ENCODE results near the gene SRSF12. TPM values are rescaled to one million over a fixed set of nuclear protein-coding genes. Genes with fewer than 3 reads are reported as not detected.
A peak's percentile ranks its signal among the peaks of the same experiment; 100 is the strongest.

The SRSF12 gene
- total RNA-seq, 2 donors from 2014 or later: not detected

DNA sequence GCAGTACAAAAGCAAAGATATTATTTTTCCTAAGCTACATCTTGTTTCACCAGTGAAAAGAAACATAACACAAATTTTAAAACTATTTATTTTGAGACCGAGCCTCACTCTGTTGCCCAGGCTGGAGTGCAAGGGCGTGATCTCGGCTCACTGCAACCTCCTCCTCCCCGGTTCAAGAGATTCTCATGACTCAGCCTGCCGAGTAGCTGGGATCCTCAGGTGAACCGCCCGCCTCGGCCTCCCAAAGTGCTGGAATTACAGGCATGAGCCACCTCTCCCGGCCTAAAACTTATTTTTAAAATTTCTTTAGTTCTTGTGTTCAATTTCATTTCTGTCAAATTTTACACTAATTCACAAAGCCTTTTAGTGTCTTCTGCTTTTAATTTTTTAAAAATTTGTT lies 5.9 kb downstream of the SRSF12 start:
- Mint-ChIP-seq H3K27ac (no peak overlapping the region), H3K27me3 (peaks cover 2% of the 10 kb centered on the region), H3K4me1 (peaks cover 5% of the 10 kb centered on the region), H3K36me3 (ENCODE audit: low read depth) (peaks cover 2% of the 10 kb centered on the region), H3K4me3 (no peak overlapping the region)
- no peak for DNase-seq
- H3K9me3 ChIP-seq (ENCODE audit: control insufficient read depth, low read length, poor library complexity, severe bottlenecking): no peaks in the 10 kb centered on the region
- ATAC-seq: no peak

DNA sequence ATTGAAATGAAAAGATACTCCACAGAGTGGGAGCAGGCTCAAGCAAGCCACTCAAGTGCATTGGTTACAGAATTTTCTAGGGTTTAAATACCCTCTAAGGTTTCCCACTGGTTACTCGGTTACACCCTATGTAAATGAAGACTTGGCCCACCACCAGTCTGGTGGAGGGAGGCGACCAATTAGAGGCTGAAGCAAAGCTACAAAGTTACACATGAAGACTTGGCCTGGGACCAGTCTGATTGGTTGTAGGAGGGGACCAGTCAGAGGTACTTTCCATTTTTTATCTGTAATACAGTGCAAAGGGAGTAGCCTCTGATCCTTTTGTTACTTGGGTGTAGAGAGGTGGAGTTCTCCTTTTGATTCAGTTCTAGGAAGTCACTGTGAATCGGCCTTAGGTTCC lies 7.6 kb downstream of the SRSF12 start:
- ATAC-seq: no peak
- H3K9me3 ChIP-seq (ENCODE audit: control insufficient read depth, low read length, poor library complexity, severe bottlenecking): no peaks in the 10 kb centered on the region
- Mint-ChIP-seq H3K4me3 (no peak overlapping the region), H3K27ac (no peak overlapping the region), H3K4me1 (peaks cover 3% of the 10 kb centered on the region), H3K27me3 (no peaks in the 10 kb centered on the region), H3K36me3 (ENCODE audit: low read depth) (peaks cover 2% of the 10 kb centered on the region)
- DNase-seq: no peak

DNA sequence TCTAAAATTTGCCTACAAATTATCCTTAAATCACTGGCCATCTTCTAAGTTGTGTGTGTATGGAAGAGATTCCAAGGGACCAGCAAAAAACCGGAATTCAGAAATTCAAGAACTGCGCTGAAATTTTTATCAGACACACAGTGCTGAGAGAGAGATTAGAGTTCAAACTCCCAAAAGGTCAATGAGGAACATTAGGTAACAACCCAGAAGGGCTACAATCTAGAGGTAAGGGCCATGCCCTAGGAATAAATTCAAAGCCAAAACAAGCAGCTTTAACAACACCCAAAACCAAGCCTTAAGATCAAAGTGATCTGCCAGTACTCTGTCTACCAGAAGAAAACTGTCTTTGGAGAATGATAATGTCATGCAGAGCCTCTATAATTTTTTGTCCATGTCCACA lies 17.8 kb downstream of the SRSF12 start:
- Mint-ChIP-seq H3K4me3 (no peak overlapping the region), H3K36me3 (ENCODE audit: low read depth) (no peaks in the 10 kb centered on the region), H3K27ac (no peak overlapping the region), H3K27me3 (no peaks in the 10 kb centered on the region), H3K4me1 (peaks cover 6% of the 10 kb centered on the region)
- H3K9me3 ChIP-seq (ENCODE audit: control insufficient read depth, low read length, poor library complexity, severe bottlenecking): no peaks in the 10 kb centered on the region
- DNase-seq (no peak), ATAC-seq (no peak)

DNA sequence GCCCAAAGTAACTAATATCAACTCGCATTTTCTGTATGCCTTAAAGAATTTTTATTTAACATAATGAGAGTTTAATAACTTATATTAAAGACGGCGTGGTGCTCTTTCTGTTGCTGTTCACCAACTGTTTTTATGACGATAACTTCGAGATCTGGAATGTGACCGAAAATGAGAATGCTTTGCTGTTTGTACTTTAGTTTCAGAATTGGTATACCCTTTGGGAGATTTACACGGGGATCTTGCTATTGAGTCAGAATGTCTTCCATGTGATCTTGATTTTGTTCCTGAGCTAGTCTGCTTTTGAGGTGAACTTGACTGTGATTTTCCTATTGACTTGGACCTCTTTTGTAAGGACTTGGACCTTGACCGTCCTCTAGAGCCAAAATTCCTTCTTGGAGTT lies 19.4 kb downstream of the SRSF12 start:
- DNase-seq (no peak), ATAC-seq (no peak)
- no peak overlapping the region for H3K27ac Mint-ChIP-seq
- H3K27me3 Mint-ChIP-seq: no peaks in the 10 kb centered on the region
- peaks cover 6% of the 10 kb centered on the region for H3K4me1 Mint-ChIP-seq
- no peaks in the 10 kb centered on the region for H3K9me3 ChIP-seq (ENCODE audit: control insufficient read depth, low read length, poor library complexity, severe bottlenecking)
- H3K4me3 Mint-ChIP-seq: no peak overlapping the region
- H3K36me3 Mint-ChIP-seq (ENCODE audit: low read depth): no peaks in the 10 kb centered on the region

DNA sequence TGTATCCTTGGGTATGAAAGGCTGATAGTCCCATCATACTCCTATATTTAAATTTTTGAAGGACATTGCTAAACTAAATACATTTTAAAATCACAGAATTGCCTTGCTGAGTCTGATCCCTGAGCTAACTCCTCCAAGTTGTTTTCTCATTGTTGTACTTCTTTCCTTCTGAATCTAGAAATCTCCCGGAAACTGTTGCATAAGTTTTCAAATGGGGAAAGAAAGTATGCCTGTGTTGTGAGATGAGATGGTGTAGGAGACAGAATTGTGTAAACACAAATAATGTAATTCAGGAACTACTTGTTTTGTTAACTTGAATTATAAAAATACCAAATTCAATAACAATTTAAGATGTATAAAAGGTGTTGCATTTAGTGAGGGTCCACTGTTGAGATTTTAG lies 30.0 kb downstream of the SRSF12 start:
- ATAC-seq: no peak
- no peak for DNase-seq
- peaks cover 52% of the 10 kb centered on the region for H3K4me1 Mint-ChIP-seq
- H3K4me3 Mint-ChIP-seq: peak overlapping the region; percentile 12
- H3K27me3 Mint-ChIP-seq: no peaks in the 10 kb centered on the region
- H3K27ac Mint-ChIP-seq: peak overlapping the region; percentile 97
- H3K9me3 ChIP-seq (ENCODE audit: control insufficient read depth, low read length, poor library complexity, severe bottlenecking): no peaks in the 10 kb centered on the region
- H3K36me3 Mint-ChIP-seq (ENCODE audit: low read depth): peaks cover 15% of the 10 kb centered on the region

DNA sequence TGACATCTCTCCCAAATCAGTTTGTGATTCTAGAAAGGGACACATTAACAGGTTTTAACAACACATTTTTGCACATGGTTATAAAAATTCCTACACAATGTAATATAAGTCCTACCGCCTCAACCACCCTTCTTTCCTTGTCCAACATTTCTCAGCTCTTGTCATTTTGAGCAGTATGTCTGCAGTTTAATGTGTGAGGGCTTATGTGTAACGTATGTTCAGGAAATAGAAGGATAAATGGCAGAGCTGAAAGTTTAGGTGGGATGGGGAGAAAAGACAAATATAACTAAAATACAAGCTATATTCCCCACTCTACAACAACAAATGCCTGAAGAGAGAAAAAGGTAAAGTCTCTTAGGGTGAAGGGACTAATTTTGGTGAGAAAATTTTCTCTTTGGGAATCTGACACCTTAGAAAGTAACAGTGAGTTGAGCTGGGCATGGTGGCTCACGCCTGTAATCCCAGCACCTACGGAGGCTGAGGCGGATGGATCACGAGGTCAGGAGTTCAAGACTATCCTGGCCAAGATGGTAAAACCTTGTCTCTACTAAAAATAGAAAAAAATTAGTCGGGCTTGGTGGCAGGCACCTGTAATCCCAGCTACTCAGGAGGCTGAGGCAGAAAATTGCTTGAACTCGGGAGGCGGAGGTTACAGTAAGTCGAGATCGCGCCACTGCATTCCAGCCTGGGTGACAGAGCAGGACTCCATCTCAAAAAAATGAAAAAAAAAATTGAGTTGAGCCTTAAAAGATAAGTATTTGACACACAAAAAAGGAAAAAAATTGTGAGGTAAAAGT lies 32.3 kb downstream of the SRSF12 start:
- no peaks in the 10 kb centered on the region for H3K9me3 ChIP-seq (ENCODE audit: control insufficient read depth, low read length, poor library complexity, severe bottlenecking)
- ATAC-seq (no peak), DNase-seq (no peak)
- Mint-ChIP-seq H3K4me1 (peaks cover 60% of the 10 kb centered on the region), H3K36me3 (ENCODE audit: low read depth) (peaks cover 18% of the 10 kb centered on the region), H3K4me3 (peak overlapping the region; percentile 74), H3K27ac (peak overlapping the region; percentile 97), H3K27me3 (no peaks in the 10 kb centered on the region)

DNA sequence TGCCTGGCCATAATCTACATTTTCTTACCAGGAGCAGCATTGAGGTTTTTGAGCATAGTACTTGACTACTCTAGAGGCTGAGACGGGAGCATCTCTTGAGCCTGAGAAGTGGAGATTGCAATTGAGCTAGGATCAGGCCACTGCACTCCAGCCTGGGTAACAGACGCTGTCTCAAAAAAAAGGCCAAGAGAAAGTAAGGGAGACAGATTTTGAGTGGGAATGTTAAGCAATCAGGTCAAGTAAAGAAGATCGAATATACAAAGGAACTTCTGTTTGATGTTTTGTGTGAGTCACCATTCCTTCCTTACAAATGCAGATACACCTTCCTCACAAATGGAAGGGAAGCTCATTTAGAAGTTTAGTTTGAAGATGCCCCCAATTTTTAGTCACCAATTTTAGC lies 32.9 kb downstream of the SRSF12 start:
- H3K36me3 Mint-ChIP-seq (ENCODE audit: low read depth): peaks cover 18% of the 10 kb centered on the region

DNA sequence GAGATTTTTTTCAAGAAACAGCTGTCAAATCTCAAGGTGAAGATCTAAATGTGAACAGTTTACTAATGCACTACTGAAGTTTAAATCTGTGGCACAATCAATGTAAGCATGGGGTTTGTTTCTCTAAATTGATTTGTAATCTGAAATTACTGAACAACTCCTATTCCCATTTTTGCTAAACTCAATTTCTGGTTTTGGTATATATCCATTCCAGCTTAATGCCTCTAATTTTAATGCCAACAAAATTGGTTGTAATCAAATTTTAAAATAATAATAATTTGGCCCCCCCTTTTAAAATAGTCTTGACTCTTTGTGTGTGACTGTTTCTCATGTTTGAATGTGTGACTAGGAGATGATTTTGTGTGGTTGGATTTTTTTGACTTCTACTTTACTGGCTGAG lies 33.3 kb downstream of the SRSF12 start:
- peak overlapping the region; percentile 97 for H3K27ac Mint-ChIP-seq
- ATAC-seq (no peak), DNase-seq (no peak)
- no peaks in the 10 kb centered on the region for H3K9me3 ChIP-seq (ENCODE audit: control insufficient read depth, low read length, poor library complexity, severe bottlenecking)
- peaks cover 63% of the 10 kb centered on the region for H3K4me1 Mint-ChIP-seq
- H3K4me3 Mint-ChIP-seq: peak overlapping the region; percentile 74
- no peaks in the 10 kb centered on the region for H3K27me3 Mint-ChIP-seq
- peaks cover 18% of the 10 kb centered on the region for H3K36me3 Mint-ChIP-seq (ENCODE audit: low read depth)

More for the DNA sequence above, 32.9 kb downstream of the SRSF12 start:
- H3K4me1 Mint-ChIP-seq: peaks cover 62% of the 10 kb centered on the region
- DNase-seq: no peak
- ATAC-seq: no peak
- no peaks in the 10 kb centered on the region for H3K9me3 ChIP-seq (ENCODE audit: control insufficient read depth, low read length, poor library complexity, severe bottlenecking)
- H3K27ac Mint-ChIP-seq: peak overlapping the region; percentile 97
- H3K4me3 Mint-ChIP-seq: peak overlapping the region; percentile 74
- no peaks in the 10 kb centered on the region for H3K27me3 Mint-ChIP-seq

DNA sequence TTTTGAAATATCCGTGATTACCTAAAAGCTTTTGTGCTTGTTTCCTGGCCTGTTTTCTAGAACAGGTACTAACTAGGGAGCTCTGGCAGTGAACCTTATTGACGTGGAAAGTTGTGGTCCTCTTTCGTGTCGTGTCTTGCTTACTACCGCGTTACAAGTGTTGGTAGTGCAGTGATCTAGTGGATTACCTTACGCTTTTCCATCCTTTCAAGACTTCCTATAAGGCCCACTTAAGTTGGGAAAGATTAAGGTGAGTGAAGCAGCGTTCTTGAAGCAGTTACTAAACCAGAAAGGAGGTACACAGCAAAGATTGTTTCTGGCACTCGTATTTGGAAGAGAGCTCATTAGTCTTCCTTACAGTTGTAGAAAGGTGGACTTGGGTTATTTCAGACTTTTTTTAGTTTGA lies 35.4 kb downstream of the SRSF12 start:
- H3K9me3 ChIP-seq (ENCODE audit: control insufficient read depth, low read length, poor library complexity, severe bottlenecking): no peaks in the 10 kb centered on the region
- Mint-ChIP-seq H3K36me3 (ENCODE audit: low read depth) (peaks cover 18% of the 10 kb centered on the region), H3K27me3 (no peaks in the 10 kb centered on the region), H3K27ac (peak overlapping the region; percentile 97), H3K4me1 (peaks cover 60% of the 10 kb centered on the region), H3K4me3 (peak overlapping the region; percentile 93)
- DNase-seq (no peak), ATAC-seq (no peak)

DNA sequence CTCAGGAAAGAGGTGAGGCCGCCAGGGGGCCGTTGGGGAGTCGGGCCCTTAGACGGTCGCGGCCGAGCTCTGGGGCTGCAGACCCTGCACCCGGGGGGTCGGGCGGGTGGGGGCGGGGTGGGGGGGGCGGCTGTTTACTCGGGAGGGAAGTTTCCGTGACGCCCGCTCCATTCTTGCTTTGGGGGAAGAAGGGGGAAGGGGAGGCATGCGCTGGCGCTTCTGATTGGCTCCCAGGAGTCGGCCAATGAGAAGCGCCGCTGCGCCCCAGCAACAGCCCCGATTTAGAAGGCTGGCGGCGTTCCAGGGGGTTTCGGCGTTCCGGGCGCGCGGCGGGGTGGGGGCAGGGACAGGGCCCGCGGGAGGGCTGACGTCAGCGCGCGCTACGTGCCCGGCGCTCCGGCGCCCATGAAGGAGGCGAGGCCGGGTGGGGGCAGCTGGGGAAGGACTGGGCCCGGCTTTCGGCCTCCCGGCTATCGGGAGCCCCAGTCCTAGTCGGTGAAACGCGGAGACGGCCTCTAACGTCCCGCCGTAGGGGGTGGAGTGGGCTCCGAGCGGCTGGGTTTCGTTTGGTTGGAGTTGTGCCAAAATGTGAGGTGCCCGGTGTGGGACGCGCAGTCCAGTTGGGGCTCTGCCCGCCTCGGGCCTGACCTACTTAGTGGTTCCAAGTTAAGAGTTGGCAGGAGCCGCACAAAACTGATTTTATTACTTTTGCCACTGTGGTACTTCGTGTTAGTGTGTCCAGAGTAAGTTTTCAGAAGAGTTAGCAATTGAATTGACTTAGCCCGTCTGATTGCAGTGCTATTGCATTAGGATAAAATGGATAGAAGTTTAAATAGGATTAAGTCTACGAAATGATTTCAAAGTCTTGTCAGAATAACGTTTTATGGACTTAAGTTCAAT lies 36.2 kb downstream of the SRSF12 start:
- H3K36me3 Mint-ChIP-seq (ENCODE audit: low read depth): peaks cover 16% of the 10 kb centered on the region

DNA sequence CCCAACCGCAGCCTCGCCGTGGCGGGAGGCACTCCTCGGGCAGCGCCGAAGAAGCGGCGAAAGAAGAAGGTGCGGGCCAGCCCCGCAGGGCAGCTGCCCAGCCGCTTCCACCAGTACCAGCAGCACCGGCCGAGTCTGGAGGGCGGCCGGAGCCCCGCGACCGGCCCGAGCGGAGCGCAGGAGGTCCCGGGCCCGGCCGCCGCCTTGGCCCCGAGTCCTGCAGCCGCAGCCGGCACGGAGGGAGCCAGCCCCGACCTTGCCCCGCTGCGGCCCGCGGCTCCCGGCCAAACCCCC lies 36.8 kb downstream of the SRSF12 start:
- Mint-ChIP-seq H3K4me1 (peaks cover 52% of the 10 kb centered on the region), H3K36me3 (ENCODE audit: low read depth) (peaks cover 13% of the 10 kb centered on the region), H3K27ac (peak overlapping the region; percentile 97), H3K4me3 (peak overlapping the region; percentile 93), H3K27me3 (no peaks in the 10 kb centered on the region)
- no peaks in the 10 kb centered on the region for H3K9me3 ChIP-seq (ENCODE audit: control insufficient read depth, low read length, poor library complexity, severe bottlenecking)
- ATAC-seq (no peak), DNase-seq (peak in 1 of 3 donors; percentile 24)

More for the DNA sequence above, 36.2 kb downstream of the SRSF12 start:
- Mint-ChIP-seq H3K27ac (peak overlapping the region; percentile 97), H3K27me3 (no peaks in the 10 kb centered on the region), H3K4me1 (peaks cover 54% of the 10 kb centered on the region), H3K4me3 (peak overlapping the region; percentile 93)
- ATAC-seq: peak; percentile 63
- DNase-seq: peak; percentile 97 to 99 (median 99)
- H3K9me3 ChIP-seq (ENCODE audit: control insufficient read depth, low read length, poor library complexity, severe bottlenecking): no peaks in the 10 kb centered on the region

DNA sequence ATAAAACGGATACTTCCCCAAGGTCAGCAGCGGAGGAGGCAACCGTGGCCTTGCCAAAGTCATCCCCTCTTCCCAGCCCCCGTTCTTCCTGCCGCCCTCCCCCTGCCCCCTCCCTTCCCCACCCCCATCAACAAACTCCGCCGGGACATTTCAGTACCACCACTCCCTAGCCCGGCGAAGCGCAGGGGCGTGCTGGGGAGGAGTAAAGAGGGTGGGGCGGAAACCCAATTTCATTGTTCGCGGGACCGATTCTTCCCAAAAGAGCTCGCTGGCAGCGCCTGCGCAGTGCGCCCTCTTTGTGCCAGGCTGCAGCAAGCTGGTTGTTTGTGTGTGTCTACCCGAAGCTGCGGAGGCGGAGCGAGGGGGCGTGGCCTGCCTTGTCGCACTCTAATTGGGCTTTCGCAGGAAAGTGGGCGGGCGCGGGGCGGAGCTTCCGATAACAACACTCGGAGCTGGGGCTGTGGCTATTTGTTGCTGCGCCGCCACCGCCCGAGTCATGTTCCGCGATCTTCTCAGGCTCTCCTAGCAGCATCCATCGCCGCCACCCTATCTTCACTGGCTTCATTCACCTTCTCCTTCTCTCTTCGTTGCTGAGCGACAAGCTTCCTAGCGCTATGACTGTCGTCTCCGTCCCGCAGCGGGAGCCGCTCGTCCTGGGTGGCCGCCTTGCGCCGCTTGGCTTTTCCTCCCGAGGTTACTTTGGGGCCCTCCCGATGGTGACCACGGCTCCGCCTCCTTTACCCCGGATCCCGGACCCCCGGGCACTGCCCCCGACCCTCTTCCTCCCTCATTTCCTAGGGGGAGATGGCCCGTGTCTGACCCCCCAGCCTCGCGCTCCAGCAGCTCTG lies 37.4 kb downstream of the SRSF12 start, which contains the start of gene PNRC1:
Gene PNRC1 (plus strand): TSS at position 471 of the 848 bp plus-strand sequence. CDS start 144 bp downstream, at position 615.
- DNase-seq (peak; percentile 100), ATAC-seq (peak; percentile 76)
- Mint-ChIP-seq H3K36me3 (ENCODE audit: low read depth) (peaks cover 12% of the 10 kb centered on the region), H3K4me3 (peak within 1 kb of the TSS; percentile 93), H3K27me3 (no peaks in the 10 kb centered on the region), H3K27ac (peak within 1 kb of the TSS; percentile 97), H3K4me1 (peaks cover 47% of the 10 kb centered on the region)
- H3K9me3 ChIP-seq (ENCODE audit: control insufficient read depth, low read length, poor library complexity, severe bottlenecking): no peaks in the 10 kb centered on the region

Measured in T-helper 17 cell (primary cell).